GM18505 (cell line): ENCODE results near the gene ZNRF3.

ENCODE experiments used
- ATAC-seq: cut with Tn5 transposase; IDR thresholded peaks from one replicate; pipeline ENCODE4 v1.9.1; 2021; ENCODE audit not compliant: unreplicated experiment
- POLR2A ChIP-seq: IDR thresholded peaks from 4 replicates; pipeline ENCODE4 v1.6.1; 2011; ENCODE audit warnings: borderline replicate concordance; ENCODE audit not compliant: insufficient read depth, insufficient read length; ENCODE audit errors: extremely low read depth

The ZNRF3 gene

GRCh38 chr22:29060251-29060869, 177.0 kb downstream of the ZNRF3 start:
- no peak for ATAC-seq

GRCh38 chr22:29060931-29061330, 177.6 kb downstream of the ZNRF3 start:
- TF ChIP-seq POLR2A, result no peak

More at GRCh38 chr22:29060251-29060869, 177.0 kb downstream of the ZNRF3 start:
- TF ChIP-seq POLR2A, result no peak

DNA sequence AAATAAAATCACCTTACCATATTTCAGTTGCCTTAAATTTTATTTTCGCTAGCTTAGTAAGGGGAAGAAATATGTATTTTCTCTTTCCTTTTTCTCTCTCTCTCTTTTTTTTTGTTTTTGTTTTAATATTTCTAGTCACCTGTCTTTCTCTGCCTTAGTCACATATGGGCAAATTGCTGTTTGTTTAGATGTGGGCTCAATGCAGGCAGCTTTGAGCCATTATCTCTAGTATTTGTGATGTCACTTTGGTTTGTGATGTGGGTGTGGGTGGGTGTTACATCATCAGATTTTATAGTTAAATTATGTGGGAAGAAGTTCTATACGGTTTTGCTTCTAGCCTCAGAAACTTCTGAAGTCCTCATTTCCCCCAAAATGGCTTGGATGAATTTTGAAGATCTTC, 178.4 kb downstream of the ZNRF3 start, which contains the start of gene C22orf31:
Gene C22orf31, minus strand, starts transcription at position 59 of the 400 bp plus-strand sequence. Its CDS starts 39 bp downstream, at position 20.
- no peak for TF ChIP-seq POLR2A
- ATAC-seq, result no peak

More at GRCh38 chr22:29060931-29061330, 177.6 kb downstream of the ZNRF3 start:
- ATAC-seq, result no peak

DNA sequence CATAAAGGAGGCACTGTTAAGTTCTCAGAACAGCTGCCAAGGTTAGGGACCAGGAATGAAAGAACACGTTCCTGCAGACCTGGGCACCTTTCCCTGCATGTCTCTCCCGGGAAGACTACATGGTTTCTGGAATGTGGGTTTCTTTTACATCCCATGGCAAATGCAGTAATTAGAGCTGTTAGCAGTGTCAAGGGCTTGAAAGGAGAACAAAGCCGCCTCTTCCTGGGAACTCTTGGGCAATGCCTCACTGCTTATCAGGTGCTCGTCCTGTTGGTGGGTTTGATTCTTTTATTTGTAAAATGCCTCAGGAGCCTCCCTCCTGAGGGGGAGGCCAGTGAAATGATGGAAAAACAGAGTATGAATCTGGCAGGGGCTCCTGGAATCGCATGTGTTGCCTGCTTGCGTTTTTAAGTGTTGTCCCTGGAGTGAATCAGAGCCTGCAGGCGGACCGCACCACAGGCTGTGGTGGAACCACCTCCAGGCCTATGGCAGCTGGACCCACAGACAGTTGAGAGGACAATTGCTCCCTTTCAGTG, 179.0 kb downstream of the ZNRF3 start:
- no peak for ATAC-seq
- TF ChIP-seq POLR2A, result no peak

- TF ChIP-seq POLR2A, result no peak
- no peak for ATAC-seq
Measured at GRCh38 chr22:29065468-29066190, 182.3 kb downstream of the ZNRF3 start.

DNA sequence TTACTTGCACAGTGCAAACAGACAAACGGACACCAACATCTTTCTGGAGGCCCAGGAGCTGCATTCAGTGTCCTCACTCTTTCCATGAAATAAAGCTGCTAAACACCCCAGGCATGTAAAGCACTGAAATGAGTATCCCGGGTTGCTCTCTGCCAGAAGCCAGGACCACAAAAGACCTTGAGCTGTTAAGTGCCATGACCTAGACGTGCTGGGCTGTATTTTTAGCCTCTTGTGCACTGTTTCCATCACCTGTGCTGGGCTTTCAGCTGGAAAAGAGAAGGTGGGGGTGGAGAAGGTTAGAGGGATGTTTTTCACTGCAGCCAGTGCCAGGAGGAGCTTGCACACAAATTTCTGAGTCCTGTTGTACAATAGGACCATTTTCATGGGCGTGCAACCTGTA, 186.1 kb downstream of the ZNRF3 start:
- ATAC-seq, result no peak
- TF ChIP-seq POLR2A, result no peak

DNA sequence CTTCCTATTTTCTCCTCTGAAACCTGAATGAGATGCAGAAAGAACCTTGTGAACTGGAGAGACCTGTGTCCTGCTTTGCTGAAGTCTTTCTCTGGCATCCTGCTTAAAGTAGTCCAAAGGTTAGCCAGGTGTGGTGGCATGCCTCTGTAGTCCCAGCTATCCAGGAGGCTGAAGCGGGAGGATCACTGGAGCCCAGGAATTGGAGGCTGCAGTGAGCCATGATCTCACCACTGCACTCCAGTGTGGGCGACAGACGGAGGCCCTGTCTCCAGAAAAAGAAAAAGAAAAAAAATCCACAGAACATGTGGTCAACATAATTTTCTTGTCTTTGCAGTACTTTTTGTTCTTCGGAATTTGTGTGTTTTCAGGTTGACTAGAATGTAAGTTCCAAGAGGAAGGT, 187.1 kb downstream of the ZNRF3 start:
- ATAC-seq, result no peak
- no peak for TF ChIP-seq POLR2A

DNA sequence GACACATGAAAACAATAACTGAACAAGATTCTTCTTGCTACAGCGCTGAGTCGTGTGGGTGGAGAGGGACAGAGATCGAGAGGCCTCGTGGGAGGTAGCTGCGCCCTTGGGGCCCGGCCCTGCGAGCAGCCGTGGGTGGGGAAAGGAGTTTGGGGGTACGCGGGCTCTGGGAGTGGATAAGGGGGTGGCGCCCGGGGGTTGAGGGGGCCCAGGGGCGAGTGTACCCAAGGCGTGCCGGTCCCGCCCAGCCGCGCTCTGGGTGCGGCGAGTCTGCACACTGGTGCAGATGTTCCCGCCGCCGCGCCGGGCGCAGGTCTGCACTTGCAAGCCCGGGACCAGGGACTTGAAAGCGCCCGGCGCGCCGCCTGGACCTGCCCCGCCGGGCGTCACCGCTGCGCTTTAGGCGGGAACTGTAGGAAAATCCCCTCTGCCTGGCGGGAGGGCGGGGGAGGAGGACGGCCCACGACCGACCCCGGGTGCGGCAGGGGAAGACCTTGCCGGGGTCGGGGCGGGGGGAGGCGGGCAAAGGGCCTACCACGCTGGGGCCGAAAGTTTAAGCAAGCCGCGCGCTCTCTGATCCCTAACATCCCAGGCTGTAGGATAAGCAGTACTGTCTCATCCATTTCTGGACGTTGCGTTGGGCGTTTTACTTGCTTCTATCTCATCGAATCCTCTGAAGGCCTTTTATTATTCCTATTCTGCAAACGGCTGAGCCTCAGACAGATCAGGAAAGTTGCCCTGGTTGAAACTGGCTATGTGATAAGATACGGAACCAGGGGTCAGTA, 188.1 kb downstream of the ZNRF3 start:
- no peak for ATAC-seq
- TF ChIP-seq POLR2A, result no peak

DNA sequence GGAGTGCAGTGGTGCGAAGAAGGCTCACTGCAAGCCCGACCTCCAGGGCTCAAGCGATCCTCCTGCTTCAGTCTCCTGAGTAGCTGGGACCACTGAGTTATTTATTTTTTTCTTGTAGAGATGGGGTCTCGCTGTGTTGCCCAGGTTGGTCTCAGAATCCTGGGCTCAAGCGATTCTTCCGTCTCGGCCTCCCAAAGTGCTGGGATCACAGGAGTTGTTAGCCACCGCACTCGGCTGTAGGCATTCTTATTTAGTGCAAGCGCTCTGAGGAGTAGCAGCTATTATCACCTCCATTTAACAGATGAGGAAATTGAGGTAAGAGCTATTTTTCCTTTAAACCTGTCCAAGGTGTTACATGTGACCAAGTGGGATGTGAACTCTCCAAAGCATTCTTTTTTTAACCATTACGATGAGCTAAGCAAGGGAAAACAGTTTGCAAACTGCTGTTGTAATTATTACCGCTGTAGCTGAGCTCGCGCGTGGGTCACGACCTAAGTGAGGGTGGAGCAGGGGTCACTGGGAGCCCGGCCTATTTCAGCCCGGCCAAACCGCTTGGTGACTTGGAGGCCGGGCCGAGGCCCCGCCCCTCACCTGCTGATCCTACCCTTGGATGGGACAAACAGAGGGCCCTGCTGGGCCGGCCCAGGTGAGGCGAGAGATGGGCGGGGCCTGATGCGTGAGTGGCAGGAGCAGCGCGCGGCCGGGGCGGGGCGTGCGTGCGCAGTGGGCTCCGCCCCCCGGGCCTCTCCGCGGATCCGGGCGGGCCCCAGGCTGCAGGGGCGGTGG, 189.0 kb downstream of the ZNRF3 start:
- ATAC-seq, result peak; percentile 75

GRCh38 chr22:29072979-29073617, 189.7 kb downstream of the ZNRF3 start, which contains the start of gene KREMEN1:
Gene KREMEN1 (plus strand): TSS chr22:29073035. CDS start chr22:29073131, 96 bp downstream.
- peak; percentile 13 for ATAC-seq
- no peak for TF ChIP-seq POLR2A

More for the DNA sequence above, 189.0 kb downstream of the ZNRF3 start:
- TF ChIP-seq POLR2A, result no peak

GRCh38 chr22:29073618-29074275, 190.4 kb downstream of the ZNRF3 start:
- no peak for ATAC-seq

More at GRCh38 chr22:29073618-29074275, 190.4 kb downstream of the ZNRF3 start:
- TF ChIP-seq POLR2A, result no peak
